H9 (cell line): ENCODE data around the gene NPHS1. TPM values are rescaled to one million over a fixed set of nuclear protein-coding genes. Genes with fewer than 3 reads are reported as not detected.
A peak's percentile ranks its signal among the peaks of the same experiment; 100 is the strongest.

Experiments
- DNase-seq: peaks from one replicate; pipeline ENCODE4 v3.0.0-alpha.2; 2017
- H2AFZ ChIP-seq: one replicate; pipeline ENCODE4 v1.6.1; 2013; ENCODE audit warnings: mild to moderate bottlenecking, low read length, control low read depth, moderate library complexity
- H2AK5ac ChIP-seq: 2 replicates; pipeline ENCODE4 v1.6.1; 2013; ENCODE audit warnings: low read length, control low read depth, mixed read lengths; ENCODE audit not compliant: insufficient read length
- H2BK120ac ChIP-seq: one replicate; pipeline ENCODE4 v1.6.1; 2013; ENCODE audit warnings: low read depth, mild to moderate bottlenecking, low read length, control low read depth, inconsistent platforms; ENCODE audit not compliant: poor library complexity, severe bottlenecking
- H2BK12ac ChIP-seq: 2 replicates; pipeline ENCODE4 v1.6.1; 2013; ENCODE audit warnings: low read length, control low read depth, mixed read lengths, low read depth; ENCODE audit not compliant: insufficient read length
- H2BK15ac ChIP-seq: 2 replicates; pipeline ENCODE4 v1.6.1; 2013; ENCODE audit warnings: low read depth, low read length, control low read depth
- H2BK20ac ChIP-seq: one replicate; pipeline ENCODE4 v1.6.1; 2013; ENCODE audit warnings: low read depth, mild to moderate bottlenecking, low read length, control low read depth, inconsistent platforms; ENCODE audit not compliant: poor library complexity, severe bottlenecking
- H2BK5ac ChIP-seq: 2 replicates; pipeline ENCODE4 v1.6.1; 2013; ENCODE audit warnings: low read length, control low read depth, mixed read lengths; ENCODE audit not compliant: insufficient read length
- H3K14ac ChIP-seq: 2 replicates; pipeline ENCODE4 v1.6.1; 2013; ENCODE audit warnings: low read length, control low read depth; ENCODE audit not compliant: insufficient read depth
- H3K18ac ChIP-seq: 2 replicates; pipeline ENCODE4 v1.6.1; 2013; ENCODE audit warnings: low read depth, mild to moderate bottlenecking, mixed read lengths, low read length, control low read depth; ENCODE audit not compliant: insufficient read length
- H3K23ac ChIP-seq: 2 replicates; pipeline ENCODE4 v1.6.1; 2013; ENCODE audit warnings: low read length, control low read depth, mixed read lengths, low read depth; ENCODE audit not compliant: insufficient read length
- H3K23me2 ChIP-seq: 2 replicates; pipeline ENCODE4 v1.6.1; 2013; ENCODE audit warnings: low read depth, mild to moderate bottlenecking, mixed read lengths, low read length, control low read depth; ENCODE audit not compliant: insufficient read length, poor library complexity, severe bottlenecking
- H3K27ac ChIP-seq: 2 replicates; pipeline ENCODE4 v1.5.1; 2013; ENCODE audit warnings: low read length, control low read depth, mixed read lengths, low read depth; ENCODE audit not compliant: insufficient read length
- H3K27me3 ChIP-seq: 2 replicates; pipeline ENCODE4 v1.6.1; 2013; ENCODE audit warnings: low read length, control low read depth, inconsistent platforms; ENCODE audit not compliant: insufficient read depth
- H3K4ac ChIP-seq: 2 replicates; pipeline ENCODE4 v1.6.1; 2013; ENCODE audit warnings: low read depth, mild to moderate bottlenecking, control low read depth, inconsistent platforms, low read length, moderate library complexity
- H3K4me1 ChIP-seq: 2 replicates; pipeline ENCODE4 v1.6.1; 2013; ENCODE audit warnings: low read length, control low read depth, inconsistent platforms; ENCODE audit not compliant: insufficient read depth
- H3K4me2 ChIP-seq: 2 replicates; pipeline ENCODE4 v1.6.1; 2013; ENCODE audit warnings: low read length, control low read depth, mixed read lengths; ENCODE audit not compliant: insufficient read length, insufficient read depth
- H3K56ac ChIP-seq: 2 replicates; pipeline ENCODE4 v1.6.1; 2013; ENCODE audit warnings: low read depth, mild to moderate bottlenecking, mixed read lengths, low read length, control low read depth; ENCODE audit not compliant: insufficient read length
- H3K79me1 ChIP-seq: 2 replicates; pipeline ENCODE4 v1.6.1; 2013; ENCODE audit warnings: low read depth, mild to moderate bottlenecking, moderate library complexity, low read length, control low read depth, inconsistent platforms; ENCODE audit not compliant: insufficient read depth, poor library complexity, severe bottlenecking
- H3K79me2 ChIP-seq: 2 replicates; pipeline ENCODE4 v1.6.1; 2013; ENCODE audit warnings: low read length, control low read depth, inconsistent platforms; ENCODE audit not compliant: insufficient read depth
- H3K9ac ChIP-seq: 2 replicates; pipeline ENCODE4 v1.6.1; 2013; ENCODE audit warnings: low read length, control low read depth, mixed read lengths; ENCODE audit not compliant: insufficient read length; ENCODE audit errors: extremely low read depth
- H3K9me3 ChIP-seq: one replicate; pipeline ENCODE4 v1.6.1; 2013; ENCODE audit warnings: low read depth, low read length, inconsistent platforms; ENCODE audit not compliant: control insufficient read depth
- H3T11ph ChIP-seq: one replicate; pipeline ENCODE4 v1.6.1; 2013; ENCODE audit warnings: mild to moderate bottlenecking, low read length, control low read depth, inconsistent platforms
- H4K20me1 ChIP-seq: one replicate; pipeline ENCODE4 v1.6.1; 2013; ENCODE audit not compliant: control insufficient read depth, insufficient read length, insufficient read depth
- H4K5ac ChIP-seq: 2 replicates; pipeline ENCODE4 v1.6.1; 2013; ENCODE audit warnings: low read depth, mild to moderate bottlenecking, mixed read lengths, low read length, control low read depth; ENCODE audit not compliant: insufficient read length
- H4K8ac ChIP-seq: replicated peaks from 2 replicates; pipeline ENCODE4 v1.6.1; 2013; ENCODE audit warnings: low read length, control low read depth, mixed read lengths, low read depth; ENCODE audit not compliant: insufficient read length
- H4K91ac ChIP-seq: 2 replicates; pipeline ENCODE4 v1.6.1; 2013; ENCODE audit warnings: low read depth, mild to moderate bottlenecking, moderate library complexity, mixed read lengths, low read length, control low read depth; ENCODE audit not compliant: insufficient read length
- H3K27ac Mint-ChIP-seq, 3 experiments: 2 replicates in 2 of 3; 3 replicates in 1 of 3; pipeline ENCODE4 v1.8.0; 2020 to 2021; ENCODE audit warnings: mixed read lengths in 3 of 3, mild to moderate bottlenecking in 1 of 3, moderate library complexity in 1 of 3
- H3K27me3 Mint-ChIP-seq: 2 replicates; pipeline ENCODE4 v1.8.0; 2021; ENCODE audit warnings: low read depth, mild to moderate bottlenecking, moderate library complexity, mixed read lengths
- H3K36me3 Mint-ChIP-seq, 3 experiments: 2 replicates in 2 of 3; 3 replicates in 1 of 3; pipeline ENCODE4 v1.8.0; 2020 to 2021; ENCODE audit warnings: low read depth in 3 of 3, mixed read lengths in 3 of 3; ENCODE audit not compliant: insufficient read depth in 1 of 3
- H3K4me1 Mint-ChIP-seq, 2 experiments: 2 replicates each; pipeline ENCODE4 v1.8.0; 2020; ENCODE audit warnings: mixed read lengths in 2 of 2
- H3K4me3 Mint-ChIP-seq, 2 experiments: 2 replicates in 1 of 2; 3 replicates in 1 of 2; pipeline ENCODE4 v1.8.0; 2020 to 2021; ENCODE audit warnings: mild to moderate bottlenecking in 2 of 2, mixed read lengths in 2 of 2, moderate library complexity in 1 of 2
- H3K9me3 Mint-ChIP-seq, 2 experiments: 2 replicates in 1 of 2; 3 replicates in 1 of 2; pipeline ENCODE4 v1.8.0; 2020; ENCODE audit warnings: mild to moderate bottlenecking in 2 of 2, mixed read lengths in 2 of 2, moderate library complexity in 1 of 2
- CTCF ChIP-seq: fragments of 200-600 bp; sonication (generic); conservative IDR thresholded peaks from 3 replicates; pipeline ENCODE4 v1.8.0; 2021; ENCODE audit warnings: antibody characterized with exemption, mild to moderate bottlenecking
- WGBS: extraction: QIAGEN DNeasy Blood & Tissue Kit; methylation state at CpG from one replicate; pipeline ENCODE4 v1.1.7; 2013; ENCODE audit warnings: missing lambda C conversion rate, low lambda C conversion rate, mixed read lengths; ENCODE audit not compliant: insufficient read length; ENCODE audit errors: extremely low coverage; 5-methylcytosine and 5-hydroxymethylcytosine counted together
- total RNA-seq: library from RNA; stranded (reverse); gene quantifications from 2 replicates; pipeline ENCODE4 v1.2.1, GENCODE V29; 2021

NPHS1 gene
- total RNA-seq, 1 experiment from 2014 or later = 0.83 TPM

GRCh38 chr19:35856546-35857149 is 4.3 kb upstream of the NPHS1 start, which contains the start of gene KIRREL2:
Gene KIRREL2, plus strand, starts transcription at chr19:35856911. Its CDS starts 209 bp downstream, at chr19:35857120.
- no peak for TF ChIP-seq CTCF
- no peaks in the 10 kb centered on the region for H3K79me1 ChIP-seq
- no peaks in the 10 kb centered on the region; the same call in 1 of the 2 replicates for H3K4me1 ChIP-seq
- no peak within 1 kb of the TSS for H4K5ac ChIP-seq
- H3K27me3 Mint-ChIP-seq = peaks cover 91% of the 10 kb centered on the region
- H3K27me3 ChIP-seq = peaks cover 7% of the 10 kb centered on the region; the same call in 1 of the 2 replicates
- no peak within 1 kb of the TSS for H2BK120ac ChIP-seq
- peak; percentile 69 for DNase-seq
- peaks cover 3% of the 10 kb centered on the region for H4K20me1 ChIP-seq
- peaks cover 15 to 32% of the 10 kb centered on the region in 2 experiments for H3K4me1 Mint-ChIP-seq
- H3K4me3 Mint-ChIP-seq = peak within 1 kb of the TSS; percentile 72 to 87
- H3K14ac ChIP-seq = no peak within 1 kb of the TSS
- H2AFZ ChIP-seq = no peak within 1 kb of the TSS
- H3K9ac ChIP-seq = no peak within 1 kb of the TSS
- no peak within 1 kb of the TSS for H3K27ac ChIP-seq
- no peaks in the 10 kb centered on the region for H3K79me2 ChIP-seq
- no peak within 1 kb of the TSS for H2BK20ac ChIP-seq
- peak within 1 kb of the TSS; percentile 84 for H3K4me2 ChIP-seq
- H3K18ac ChIP-seq = no peak within 1 kb of the TSS
- no peaks in the 10 kb centered on the region for H3K36me3 Mint-ChIP-seq
- no peak within 1 kb of the TSS for H3K56ac ChIP-seq
- no peak within 1 kb of the TSS for H2AK5ac ChIP-seq
- H4K8ac ChIP-seq = no peak within 1 kb of the TSS
- H3K9me3 Mint-ChIP-seq = no peaks in the 10 kb centered on the region; a peak in 2 of 5 replicates
- H3K23ac ChIP-seq = no peak within 1 kb of the TSS
- H2BK5ac ChIP-seq = no peak within 1 kb of the TSS
- H3K27ac Mint-ChIP-seq = no peak within 1 kb of the TSS
- no peak within 1 kb of the TSS for H3K4ac ChIP-seq
- H3K9me3 ChIP-seq = no peaks in the 10 kb centered on the region
- H4K91ac ChIP-seq = no peak within 1 kb of the TSS
- H2BK12ac ChIP-seq = no peak within 1 kb of the TSS
- H3T11ph ChIP-seq = no peak within 1 kb of the TSS
- no peak within 1 kb of the TSS for H2BK15ac ChIP-seq
- WGBS = no CpG with 5 or more reads among the region's 42 CpGs
- H3K23me2 ChIP-seq = peaks cover 22% of the 10 kb centered on the region
